Stimulated activated memory B cell treated with anti-CD40 and anti-IgM and Interleukin-4, amounts not matched to agents 10 μg/mL and 1 μg/mL and 100 μg/mL, for 72 hours (primary cell): Measurements from ENCODE around the gene PAWR.
"Not testable (repeated sequence)": the region's sequence is repeated elsewhere in the genome, so short reads cannot be mapped to it uniquely, and the experiment has no call there.

Source experiments
- ATAC-seq: fragments of 150-1000 bp; cut with Tn5 transposase; 2 replicates; pipeline ENCODE4 v1.10.0; 2021
- H3K27ac Mint-ChIP-seq: one replicate; pipeline ENCODE4 v1.8.0; 2022; ENCODE audit warnings: mild to moderate bottlenecking, mixed read lengths
- H3K27me3 Mint-ChIP-seq: one replicate; pipeline ENCODE4 v1.8.0; 2022; ENCODE audit warnings: mixed read lengths
- H3K36me3 Mint-ChIP-seq: one replicate; pipeline ENCODE4 v1.8.0; 2022; ENCODE audit warnings: mixed read lengths
- H3K4me1 Mint-ChIP-seq: one replicate; pipeline ENCODE4 v1.8.0; 2022; ENCODE audit warnings: mixed read lengths
- H3K4me3 Mint-ChIP-seq: one replicate; pipeline ENCODE4 v1.8.0; 2022; ENCODE audit warnings: mild to moderate bottlenecking, moderate library complexity, mixed read lengths
- H3K9me3 Mint-ChIP-seq: one replicate; pipeline ENCODE4 v1.8.0; 2022; ENCODE audit warnings: mixed read lengths

PAWR gene

DNA sequence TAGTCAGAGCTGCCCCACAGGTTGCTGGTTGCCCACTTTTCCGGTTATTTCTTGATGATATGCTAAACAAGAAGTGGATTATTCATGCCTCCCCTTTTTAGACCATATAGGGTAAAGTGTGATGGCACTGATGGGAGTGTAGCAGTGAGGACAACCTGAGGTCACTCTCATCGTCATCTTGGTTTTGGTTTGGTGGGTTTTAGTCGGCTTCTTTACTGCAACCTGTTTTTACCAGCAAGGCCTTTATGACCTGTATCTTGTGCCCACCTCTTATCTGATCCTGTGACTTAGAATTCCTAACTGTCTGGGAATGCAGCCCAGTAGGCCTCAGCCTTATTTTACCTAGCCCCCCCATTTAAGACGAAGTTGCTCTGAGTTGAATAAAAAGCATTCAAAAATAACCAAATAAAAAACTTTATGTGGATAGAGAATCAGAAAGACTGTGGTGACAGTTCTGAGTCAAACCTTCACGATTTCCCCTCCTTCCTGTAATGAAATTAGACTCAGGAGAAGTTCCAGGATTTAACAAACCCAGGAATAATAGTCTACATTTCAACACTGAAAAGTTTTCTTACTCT lies 144.2 kb downstream of the PAWR start:
- no peak for ATAC-seq
- Mint-ChIP-seq H3K4me3 (no peak overlapping the region), H3K27me3 (no peaks in the 10 kb centered on the region), H3K4me1 (no peaks in the 10 kb centered on the region), H3K36me3 (peaks cover 1% of the 10 kb centered on the region), H3K27ac (no peak overlapping the region), H3K9me3 (no peaks in the 10 kb centered on the region)

DNA sequence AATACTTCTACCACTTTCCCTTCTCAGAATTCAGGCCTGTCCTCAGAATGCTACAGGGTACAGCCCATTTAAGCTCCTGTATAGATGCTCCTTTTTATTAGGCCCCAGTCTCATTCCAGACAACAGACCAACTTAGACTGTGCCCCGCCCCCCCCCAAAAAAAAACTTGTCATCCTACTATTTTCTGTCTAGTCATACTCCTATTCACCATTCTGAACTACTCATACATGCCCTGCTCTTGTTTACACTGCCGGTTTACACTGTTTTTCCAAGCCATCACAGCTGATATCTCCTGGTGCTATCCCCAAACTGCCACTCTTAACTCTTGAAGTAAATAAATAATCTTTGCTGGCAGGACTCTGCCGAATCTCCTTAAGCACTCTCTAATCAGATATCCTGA lies 146.3 kb downstream of the PAWR start:
- ATAC-seq, H3K27me3 Mint-ChIP-seq, H3K4me3 Mint-ChIP-seq: not testable (repeated sequence)

DNA sequence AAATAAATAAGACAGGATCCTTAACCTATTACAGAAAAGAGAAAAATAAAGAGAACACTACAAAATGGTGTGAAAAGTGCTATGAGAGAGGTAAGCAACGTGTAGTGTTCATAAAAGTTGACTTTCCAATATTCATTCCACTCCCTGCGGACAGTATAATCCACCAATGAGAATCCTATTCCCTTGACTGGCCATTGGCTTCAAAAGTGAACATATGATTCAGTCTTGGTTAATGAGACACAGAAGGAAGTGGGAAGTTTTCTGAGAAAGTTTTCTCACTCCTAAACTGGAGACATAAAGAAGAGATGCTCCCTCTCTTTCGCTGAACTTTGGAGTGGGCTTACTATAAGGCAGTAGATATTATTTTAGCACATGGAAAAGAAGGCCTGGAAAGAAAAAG lies 153.1 kb downstream of the PAWR start:
- Mint-ChIP-seq H3K4me3 (no peak overlapping the region), H3K27ac (no peak overlapping the region), H3K9me3 (no peaks in the 10 kb centered on the region), H3K27me3 (no peaks in the 10 kb centered on the region), H3K36me3 (no peaks in the 10 kb centered on the region), H3K4me1 (no peaks in the 10 kb centered on the region)
- ATAC-seq, result no peak

More for the DNA sequence above, 146.3 kb downstream of the PAWR start:
- not testable (repeated sequence) for H3K9me3 Mint-ChIP-seq, H3K4me1 Mint-ChIP-seq, H3K36me3 Mint-ChIP-seq, H3K27ac Mint-ChIP-seq

DNA sequence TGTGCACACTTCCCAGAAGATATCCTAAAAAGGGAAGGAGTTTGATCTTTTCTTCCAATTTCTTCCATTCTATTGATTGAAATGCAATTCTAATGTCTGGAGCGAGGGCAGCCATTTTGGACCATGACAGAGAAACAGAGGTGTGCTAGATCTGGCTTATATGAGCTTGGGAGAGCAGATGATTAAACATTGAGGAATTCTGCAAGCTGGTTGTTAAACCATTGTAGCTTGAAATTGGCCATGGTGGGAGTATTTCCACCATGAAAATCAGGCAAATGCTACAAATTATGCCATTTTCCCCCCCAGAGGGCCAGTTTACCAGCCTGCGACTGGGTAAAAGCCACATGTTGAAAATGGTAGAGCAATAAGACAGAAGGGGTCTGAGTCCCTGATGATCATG lies 155.0 kb downstream of the PAWR start:
- Mint-ChIP-seq H3K4me1 (no peaks in the 10 kb centered on the region), H3K27ac (no peak overlapping the region), H3K27me3 (no peaks in the 10 kb centered on the region), H3K4me3 (no peak overlapping the region), H3K36me3 (no peaks in the 10 kb centered on the region), H3K9me3 (no peaks in the 10 kb centered on the region)
- no peak for ATAC-seq
